Measurements from ENCODE around the gene TFF3.

Gene TFF3

GRCh38 chr21:42314616-42315295 is 453 bp downstream of the TFF3 start:
- Histone ChIP-seq H3K27ac (ENCODE audit: low read depth, low read length) (no peak overlapping the region), H3K4me2 (ENCODE audit: low read depth, low read length, poor library complexity, severe bottlenecking) (no peak overlapping the region), H3K9ac (ENCODE audit: low read length) (no peak overlapping the region), H2AFZ (ENCODE audit: low read depth, low read length, severe bottlenecking) (no peak overlapping the region), H3F3A (ENCODE audit: insufficient read depth) (no peaks in the 10 kb centered on the region), H4K20me1 (ENCODE audit: low read depth, low read length) (no peaks in the 10 kb centered on the region), H3K79me2 (ENCODE audit: insufficient read depth, low read length) (no peaks in the 10 kb centered on the region), H3K27me3 (ENCODE audit: low read length) (no peaks in the 10 kb centered on the region), H3K9me2 (replicated peaks; ENCODE audit: insufficient read depth, low read length) (no peaks in the 10 kb centered on the region), H3K36me3 (ENCODE audit: low read length) (no peaks in the 10 kb centered on the region), H3K9me3 (ENCODE audit: insufficient read depth, low read length) (no peaks in the 10 kb centered on the region), H3K4me3 (ENCODE audit: insufficient read depth, low read length, poor library complexity, severe bottlenecking) (no peak overlapping the region)
- TF ChIP-seq CTCF (IDR thresholded peaks at IDR 0.05; ENCODE audit: insufficient read depth, low read length, poor library complexity, severe bottlenecking) (no peak), EZH2phosphoT487 (conservative IDR thresholded peaks at IDR 0.05; ENCODE audit: low read length) (no peak)

- Histone ChIP-seq H3K4me2 (ENCODE audit: low read depth, low read length, poor library complexity, severe bottlenecking) (no peak overlapping the region), H3K4me3 (ENCODE audit: insufficient read depth, low read length, poor library complexity, severe bottlenecking) (no peak overlapping the region), H3K36me3 (ENCODE audit: low read length) (no peaks in the 10 kb centered on the region), H4K20me1 (ENCODE audit: low read depth, low read length) (no peaks in the 10 kb centered on the region), H2AFZ (ENCODE audit: low read depth, low read length, severe bottlenecking) (no peak overlapping the region), H3K79me2 (ENCODE audit: insufficient read depth, low read length) (no peaks in the 10 kb centered on the region), H3K27me3 (ENCODE audit: low read length) (no peaks in the 10 kb centered on the region), H3K9me2 (replicated peaks; ENCODE audit: insufficient read depth, low read length) (no peaks in the 10 kb centered on the region), H3F3A (ENCODE audit: insufficient read depth) (no peaks in the 10 kb centered on the region), H3K27ac (ENCODE audit: low read depth, low read length) (no peak overlapping the region), H3K9ac (ENCODE audit: low read length) (no peak overlapping the region), H3K9me3 (ENCODE audit: insufficient read depth, low read length) (no peaks in the 10 kb centered on the region)
- TF ChIP-seq EZH2phosphoT487 (conservative IDR thresholded peaks at IDR 0.05; ENCODE audit: low read length) (no peak), CTCF (IDR thresholded peaks at IDR 0.05; ENCODE audit: insufficient read depth, low read length, poor library complexity, severe bottlenecking) (no peak)
Observed at GRCh38 chr21:42313501-42313969, 1.7 kb downstream of the TFF3 start.

DNA sequence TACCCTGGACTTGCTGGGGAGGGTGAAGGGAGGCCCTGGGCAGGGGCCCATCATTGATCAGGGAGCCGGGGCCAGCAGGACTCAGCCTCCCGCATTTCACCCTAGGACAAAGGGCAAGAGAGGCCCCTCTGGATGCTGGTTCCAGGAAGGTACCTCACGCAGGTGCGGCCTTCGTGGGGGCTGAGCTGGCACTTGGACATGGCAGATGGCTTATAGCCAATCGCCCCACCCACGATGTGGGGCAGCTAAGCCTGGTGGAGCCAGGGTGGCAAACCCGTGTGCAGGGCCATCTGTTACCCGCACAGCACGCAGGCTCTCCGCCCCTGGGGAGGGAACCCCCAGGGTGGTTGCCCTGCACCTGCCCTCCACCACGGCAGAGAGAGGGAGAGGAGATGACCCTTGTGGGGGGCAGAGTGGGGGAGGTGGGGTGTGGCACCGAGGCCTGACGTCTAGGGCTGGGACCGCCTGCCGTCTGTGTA is 2.5 kb downstream of the TFF3 start:
- Histone ChIP-seq H4K20me1 (ENCODE audit: low read depth, low read length) (no peaks in the 10 kb centered on the region), H3K9ac (ENCODE audit: low read length) (no peak overlapping the region), H3K36me3 (ENCODE audit: low read length) (no peaks in the 10 kb centered on the region), H3K27ac (ENCODE audit: low read depth, low read length) (no peak overlapping the region), H3K9me3 (ENCODE audit: insufficient read depth, low read length) (no peaks in the 10 kb centered on the region), H3K4me3 (ENCODE audit: insufficient read depth, low read length, poor library complexity, severe bottlenecking) (no peak overlapping the region), H3K79me2 (ENCODE audit: insufficient read depth, low read length) (no peaks in the 10 kb centered on the region), H3K4me2 (ENCODE audit: low read depth, low read length, poor library complexity, severe bottlenecking) (no peak overlapping the region), H2AFZ (ENCODE audit: low read depth, low read length, severe bottlenecking) (no peak overlapping the region), H3F3A (ENCODE audit: insufficient read depth) (no peaks in the 10 kb centered on the region), H3K27me3 (ENCODE audit: low read length) (no peaks in the 10 kb centered on the region), H3K9me2 (replicated peaks; ENCODE audit: insufficient read depth, low read length) (no peaks in the 10 kb centered on the region)
- no peak for TF ChIP-seq EZH2phosphoT487 (conservative IDR thresholded peaks at IDR 0.05; ENCODE audit: low read length)
- TF ChIP-seq CTCF (IDR thresholded peaks at IDR 0.05; ENCODE audit: insufficient read depth, low read length, poor library complexity, severe bottlenecking), result no peak

Data from SU-DHL-6 (cell line).